Measurements from ENCODE around the gene MNX1.

The MNX1 gene

GRCh38 chr7:157001920-157002818 lies 8.3 kb downstream of the MNX1 start:
- no peak for TF ChIP-seq CTCF (IDR thresholded peaks at IDR 0.05; ENCODE audit: low read depth, low read length, missing control alignments)
- H3K4me3 ChIP-seq (ENCODE audit: low read depth, low read length) = no peak overlapping the region
- no peak for DNase-seq (ENCODE audit: low read depth)

GRCh38 chr7:157000741-157001653 lies 9.5 kb downstream of the MNX1 start:
- no peak for DNase-seq (ENCODE audit: low read depth)
- no peak overlapping the region for H3K4me3 ChIP-seq (ENCODE audit: low read depth, low read length)
- no peak for TF ChIP-seq CTCF (IDR thresholded peaks at IDR 0.05; ENCODE audit: low read depth, low read length, missing control alignments)

GRCh38 chr7:156999958-157000726 lies 10.3 kb downstream of the MNX1 start:
- peak overlapping the region; percentile 40 for H3K4me3 ChIP-seq (ENCODE audit: low read depth, low read length)
- DNase-seq (ENCODE audit: low read depth) = no peak
- TF ChIP-seq CTCF (IDR thresholded peaks at IDR 0.05; ENCODE audit: low read depth, low read length, missing control alignments) = no peak

- H3K4me3 ChIP-seq (ENCODE audit: low read depth, low read length) = peak overlapping the region; percentile 14
Measured at GRCh38 chr7:156998988-156999957, 11.2 kb downstream of the MNX1 start.

GRCh38 chr7:156994417-156994816 lies 16.0 kb downstream of the MNX1 start:
- no peak for DNase-seq (ENCODE audit: low read depth)
- no peak overlapping the region for H3K4me3 ChIP-seq (ENCODE audit: low read depth, low read length)
- TF ChIP-seq CTCF (IDR thresholded peaks at IDR 0.05; ENCODE audit: low read depth, low read length, missing control alignments) = no peak

More at GRCh38 chr7:156998988-156999957, 11.2 kb downstream of the MNX1 start:
- no peak for TF ChIP-seq CTCF (IDR thresholded peaks at IDR 0.05; ENCODE audit: low read depth, low read length, missing control alignments)
- DNase-seq (ENCODE audit: low read depth) = no peak

GRCh38 chr7:156993925-156994235 lies 16.6 kb downstream of the MNX1 start:
- no peak overlapping the region for H3K4me3 ChIP-seq (ENCODE audit: low read depth, low read length)
- TF ChIP-seq CTCF (IDR thresholded peaks at IDR 0.05; ENCODE audit: low read depth, low read length, missing control alignments) = no peak
- no peak for DNase-seq (ENCODE audit: low read depth)
